ENCODE results near the gene PROX1. TPM values are rescaled to one million over a fixed set of nuclear protein-coding genes. Genes with fewer than 3 reads are reported as not detected.

The PROX1 gene
- total RNA-seq, 2 donors from 2014 or later, result 1.5 to 3.9 TPM

DNA sequence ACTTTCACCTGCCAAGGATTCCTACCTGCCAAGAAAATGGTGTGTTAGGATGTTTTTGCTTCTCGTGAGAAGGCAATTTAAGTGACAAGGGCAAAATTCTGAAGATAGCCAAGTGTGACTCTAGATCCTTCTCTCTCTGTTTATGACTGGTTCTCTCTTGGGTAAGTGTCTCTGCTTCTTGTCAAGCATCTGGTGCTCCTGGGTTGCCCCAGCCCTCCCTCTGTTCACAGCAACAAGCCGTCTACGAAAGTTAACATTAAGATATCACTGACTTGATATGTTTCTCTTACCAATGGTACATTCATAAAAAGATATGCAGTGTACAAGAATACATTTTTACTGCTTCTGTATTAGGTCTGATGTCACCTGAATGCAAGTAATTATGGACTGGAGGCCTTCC lies 55.4 kb downstream of the PROX1 start:
- no peak overlapping the region for H3K27ac Mint-ChIP-seq
- peaks cover 11% of the 10 kb centered on the region for H3K9me3 ChIP-seq (ENCODE audit: control insufficient read depth, low read length)
- H3K4me1 Mint-ChIP-seq, result peaks cover 8% of the 10 kb centered on the region
- H3K9ac ChIP-seq (ENCODE audit: extremely low read depth, low read length, poor library complexity, severe bottlenecking), result no peak overlapping the region
- DNase-seq, result no peak
- H3K36me3 ChIP-seq (ENCODE audit: control insufficient read depth, insufficient read depth, low read length), result no peaks in the 10 kb centered on the region
- no peaks in the 10 kb centered on the region for H3K27me3 ChIP-seq (ENCODE audit: control insufficient read depth, insufficient read depth, low read length, poor library complexity, severe bottlenecking)
- peaks cover 8% of the 10 kb centered on the region for H3K4me1 ChIP-seq (ENCODE audit: control insufficient read depth, insufficient read depth, low read length)
- no peaks in the 10 kb centered on the region for H3K27me3 Mint-ChIP-seq (ENCODE audit: insufficient read depth)
- H3K4me3 ChIP-seq (ENCODE audit: low read length), result no peak overlapping the region
- no peak overlapping the region for H3K4me3 Mint-ChIP-seq
- TF ChIP-seq, protein P1, sequence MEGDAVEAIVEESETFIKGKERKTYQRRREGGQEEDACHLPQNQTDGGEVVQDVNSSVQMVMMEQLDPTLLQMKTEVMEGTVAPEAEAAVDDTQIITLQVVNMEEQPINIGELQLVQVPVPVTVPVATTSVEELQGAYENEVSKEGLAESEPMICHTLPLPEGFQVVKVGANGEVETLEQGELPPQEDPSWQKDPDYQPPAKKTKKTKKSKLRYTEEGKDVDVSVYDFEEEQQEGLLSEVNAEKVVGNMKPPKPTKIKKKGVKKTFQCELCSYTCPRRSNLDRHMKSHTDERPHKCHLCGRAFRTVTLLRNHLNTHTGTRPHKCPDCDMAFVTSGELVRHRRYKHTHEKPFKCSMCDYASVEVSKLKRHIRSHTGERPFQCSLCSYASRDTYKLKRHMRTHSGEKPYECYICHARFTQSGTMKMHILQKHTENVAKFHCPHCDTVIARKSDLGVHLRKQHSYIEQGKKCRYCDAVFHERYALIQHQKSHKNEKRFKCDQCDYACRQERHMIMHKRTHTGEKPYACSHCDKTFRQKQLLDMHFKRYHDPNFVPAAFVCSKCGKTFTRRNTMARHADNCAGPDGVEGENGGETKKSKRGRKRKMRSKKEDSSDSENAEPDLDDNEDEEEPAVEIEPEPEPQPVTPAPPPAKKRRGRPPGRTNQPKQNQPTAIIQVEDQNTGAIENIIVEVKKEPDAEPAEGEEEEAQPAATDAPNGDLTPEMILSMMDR (conservative IDR thresholded peaks at IDR 0.05), result no peak
- H3K27ac ChIP-seq (ENCODE audit: low read depth, low read length), result no peak overlapping the region
- peaks cover 9% of the 10 kb centered on the region for H3K9me3 Mint-ChIP-seq
- WGBS, 2 experiments (ENCODE audit: insufficient coverage in 1 of 2, insufficient read length in 1 of 2), result 96 to 100% methylated on average over 2 to 3 of the region's 3 CpGs
- H3K36me3 Mint-ChIP-seq (ENCODE audit: low read depth), result no peaks in the 10 kb centered on the region

DNA sequence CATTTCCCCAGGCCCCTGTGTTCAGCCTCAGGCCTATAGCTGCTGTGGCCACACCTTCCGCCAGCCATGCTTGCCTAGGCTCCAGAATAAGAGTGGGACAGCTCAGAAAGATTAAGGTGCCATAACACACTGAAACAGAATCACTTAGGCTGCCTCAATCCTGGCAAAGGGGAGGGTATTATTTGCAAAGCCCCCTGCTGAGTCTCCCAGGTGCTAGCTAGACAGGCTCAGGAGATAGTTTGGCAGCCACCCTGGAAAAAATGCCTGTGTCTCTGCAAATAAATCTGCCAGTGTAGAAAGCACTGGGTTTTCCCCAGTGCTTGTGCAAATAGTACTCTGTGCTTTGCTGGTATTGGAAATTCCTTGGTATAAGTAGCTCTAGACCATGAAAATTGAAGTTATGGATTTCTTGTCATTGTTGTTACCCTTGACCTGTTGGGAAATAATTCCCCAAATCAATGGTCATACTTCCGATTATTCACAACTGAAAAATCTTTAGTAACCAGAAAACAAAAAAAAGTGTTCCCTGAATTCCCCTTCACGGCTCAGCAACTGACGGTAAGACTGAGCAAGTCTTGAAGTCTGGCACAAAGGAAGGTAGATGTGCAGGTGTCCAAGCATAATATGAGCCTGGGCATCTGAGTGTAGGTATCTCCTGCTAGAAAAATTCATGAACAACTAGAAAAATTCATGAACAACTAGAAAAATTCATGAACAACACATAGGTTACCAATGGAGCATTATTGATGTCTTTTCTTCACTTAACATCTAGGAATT lies 56.9 kb downstream of the PROX1 start:
- Histone ChIP-seq H3K4me1 (ENCODE audit: control insufficient read depth, insufficient read depth, low read length) (peaks cover 8% of the 10 kb centered on the region), H3K36me3 (ENCODE audit: control insufficient read depth, insufficient read depth, low read length) (no peaks in the 10 kb centered on the region), H3K9ac (ENCODE audit: extremely low read depth, low read length, poor library complexity, severe bottlenecking) (no peak overlapping the region), H3K9me3 (ENCODE audit: control insufficient read depth, low read length) (peaks cover 21% of the 10 kb centered on the region), H3K4me3 (ENCODE audit: low read length) (peak overlapping the region; percentile 33), H3K27ac (ENCODE audit: low read depth, low read length) (no peak overlapping the region), H3K27me3 (ENCODE audit: control insufficient read depth, insufficient read depth, low read length, poor library complexity, severe bottlenecking) (no peaks in the 10 kb centered on the region)
- 96% methylated on average over 3 to 4 of the region's 4 CpGs for WGBS, 2 experiments (ENCODE audit: insufficient coverage in 1 of 2, insufficient read length in 1 of 2)
- Mint-ChIP-seq H3K4me3 (no peak overlapping the region), H3K27ac (no peak overlapping the region), H3K4me1 (peaks cover 8% of the 10 kb centered on the region), H3K36me3 (ENCODE audit: low read depth) (peaks cover 4% of the 10 kb centered on the region), H3K9me3 (peaks cover 20% of the 10 kb centered on the region), H3K27me3 (ENCODE audit: insufficient read depth) (no peaks in the 10 kb centered on the region)
- TF ChIP-seq, protein P1 (conservative IDR thresholded peaks at IDR 0.05), result no peak
- DNase-seq, result peak; percentile 64

DNA sequence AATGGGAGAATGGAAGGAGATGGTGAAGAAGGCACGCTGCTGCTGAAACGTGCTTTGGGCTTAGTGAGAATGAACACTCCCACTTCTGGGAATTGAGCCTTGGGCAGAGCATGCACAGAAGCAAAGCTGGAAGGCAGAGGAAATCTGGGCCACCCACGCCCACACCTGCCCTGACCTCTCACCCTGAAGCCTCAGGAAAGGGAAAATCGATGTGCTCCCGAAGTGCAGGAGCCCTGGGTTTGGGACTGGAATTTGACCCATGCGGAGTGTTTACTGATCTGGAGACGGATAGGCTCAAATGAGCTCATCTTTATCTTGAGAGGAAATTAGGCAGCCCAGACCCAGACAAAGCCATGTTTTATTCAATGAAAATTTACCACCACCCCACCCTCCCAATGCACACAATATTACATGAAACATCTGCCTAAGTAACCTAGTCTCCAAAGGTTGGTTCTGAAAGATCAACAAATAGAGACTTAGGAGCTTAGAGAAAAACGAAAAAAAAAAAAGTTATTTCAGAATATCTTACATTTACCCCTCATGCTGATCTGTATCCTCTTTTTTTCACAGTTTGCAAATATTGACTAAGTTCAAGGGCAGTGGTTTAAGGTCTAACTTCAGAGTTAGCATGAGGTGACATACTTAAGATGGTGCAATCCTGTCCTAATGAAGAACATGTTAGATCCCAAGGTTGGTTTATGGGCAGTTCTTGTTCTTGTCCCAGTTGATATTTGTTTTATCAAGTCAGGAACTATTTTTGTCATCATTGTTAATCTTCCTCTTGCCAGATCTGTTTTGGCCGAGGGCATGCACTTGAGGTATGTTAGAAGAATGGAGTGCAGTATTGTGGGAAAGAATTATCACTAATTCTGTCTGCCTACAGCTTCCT lies 63.0 kb downstream of the PROX1 start:
- H3K9me3 Mint-ChIP-seq, result peaks cover 20% of the 10 kb centered on the region
- H3K36me3 ChIP-seq (ENCODE audit: control insufficient read depth, insufficient read depth, low read length), result no peaks in the 10 kb centered on the region
- no peak for DNase-seq
- peaks cover 14% of the 10 kb centered on the region for H3K4me1 ChIP-seq (ENCODE audit: control insufficient read depth, insufficient read depth, low read length)
- H3K36me3 Mint-ChIP-seq (ENCODE audit: low read depth), result peaks cover 4% of the 10 kb centered on the region
- H3K4me3 Mint-ChIP-seq, result no peak overlapping the region
- no peak overlapping the region for H3K27ac ChIP-seq (ENCODE audit: low read depth, low read length)
- 75 to 78% methylated on average over 4 to 9 of the region's 9 CpGs for WGBS, 2 experiments (ENCODE audit: insufficient coverage in 1 of 2, insufficient read length in 1 of 2)
- peak overlapping the region; percentile 48 for H3K27ac Mint-ChIP-seq
- no peak overlapping the region for H3K9ac ChIP-seq (ENCODE audit: extremely low read depth, low read length, poor library complexity, severe bottlenecking)
- TF ChIP-seq, protein P1 (conservative IDR thresholded peaks at IDR 0.05), result no peak
- H3K27me3 Mint-ChIP-seq (ENCODE audit: insufficient read depth), result no peaks in the 10 kb centered on the region
- H3K9me3 ChIP-seq (ENCODE audit: control insufficient read depth, low read length), result peaks cover 21% of the 10 kb centered on the region
- peaks cover 14% of the 10 kb centered on the region for H3K4me1 Mint-ChIP-seq
- H3K27me3 ChIP-seq (ENCODE audit: control insufficient read depth, insufficient read depth, low read length, poor library complexity, severe bottlenecking), result no peaks in the 10 kb centered on the region
- H3K4me3 ChIP-seq (ENCODE audit: low read length), result peak overlapping the region; percentile 21

All from endodermal cell (in vitro differentiated cells).